Keratinocyte (primary cell): Measurements from ENCODE around the gene XRCC3. TPM values are rescaled to one million over a fixed set of nuclear protein-coding genes. Genes with fewer than 3 reads are reported as not detected.

Experiments used
- DNase-seq: peaks from one replicate; pipeline ENCODE4 v3.0.0-alpha.2; 2011; ENCODE audit warnings: low read depth, missing footprints, low spot score
- FAIRE-seq: peaks from 2 replicates; lab custom pipeline; 2011; peaks lifted over from hg19 to GRCh38; lab: Jason Lieb, UNC
- H2AFZ ChIP-seq: 2 replicates; pipeline ENCODE4 v1.6.0; 2012; ENCODE audit warnings: low read length, control low read depth, inconsistent platforms; ENCODE audit not compliant: control insufficient read depth
- H3K27ac ChIP-seq: 2 replicates; pipeline ENCODE4 v1.5.1; 2011; ENCODE audit warnings: low read length; ENCODE audit not compliant: control insufficient read depth, insufficient read depth
- H3K27me3 ChIP-seq: 3 replicates; pipeline ENCODE4 v1.6.0; 2011; ENCODE audit warnings: low read length; ENCODE audit not compliant: control insufficient read depth, insufficient read depth; ENCODE audit errors: extremely low read depth
- H3K36me3 ChIP-seq, 2 experiments: 2 replicates in 1 of 2; 3 replicates in 1 of 2; pipeline ENCODE4 v1.5.1; 2011; ENCODE audit warnings: low read length in 2 of 2, mild to moderate bottlenecking in 1 of 2; ENCODE audit not compliant: control insufficient read depth in 2 of 2, insufficient read depth in 2 of 2; ENCODE audit errors: extremely low read depth in 1 of 2
- H3K4me1 ChIP-seq: 3 replicates; pipeline ENCODE4 v1.5.1; 2011; ENCODE audit warnings: low read length; ENCODE audit not compliant: control insufficient read depth, insufficient read depth; ENCODE audit errors: extremely low read depth
- H3K4me2 ChIP-seq: 3 replicates; pipeline ENCODE4 v1.6.0; 2011; ENCODE audit warnings: low read depth, low read length; ENCODE audit not compliant: control insufficient read depth, insufficient read depth; ENCODE audit errors: extremely low read depth
- H3K4me3 ChIP-seq, 3 experiments: fragments of 200-600 bp in 1 of 3; sonication (generic) in 1 of 3; 2 replicates in 2 of 3; 3 replicates in 1 of 3; pipeline ENCODE4 v1.5.1; 2011 to 2016; ENCODE audit warnings: low read length in 3 of 3, mild to moderate bottlenecking in 3 of 3, control low read depth in 2 of 3, inconsistent platforms in 1 of 3, low read depth in 1 of 3, mixed read lengths in 1 of 3, mixed run types in 1 of 3, moderate library complexity in 1 of 3; ENCODE audit not compliant: control insufficient read depth in 2 of 3, insufficient read depth in 2 of 3; ENCODE audit errors: extremely low read depth in 1 of 3
- H3K79me2 ChIP-seq: 2 replicates; pipeline ENCODE4 v1.6.0; 2012; ENCODE audit warnings: low read length; ENCODE audit not compliant: control insufficient read depth, insufficient read depth
- H3K9ac ChIP-seq: 3 replicates; pipeline ENCODE4 v1.6.0; 2011; ENCODE audit warnings: low read length; ENCODE audit not compliant: control insufficient read depth, insufficient read depth; ENCODE audit errors: extremely low read depth
- H3K9me1 ChIP-seq: 3 replicates; pipeline ENCODE4 v1.6.0; 2011; ENCODE audit warnings: low read length; ENCODE audit not compliant: control insufficient read depth, insufficient read depth; ENCODE audit errors: extremely low read depth
- H3K9me3 ChIP-seq: 2 replicates; pipeline ENCODE4 v1.5.1; 2012; ENCODE audit warnings: low read depth, low read length; ENCODE audit not compliant: control insufficient read depth
- H4K20me1 ChIP-seq: 3 replicates; pipeline ENCODE4 v1.6.0; 2011; ENCODE audit warnings: low read length; ENCODE audit not compliant: control insufficient read depth, insufficient read depth; ENCODE audit errors: extremely low read depth
- CTCF ChIP-seq, 3 experiments: IDR thresholded peaks in 1 of 3; conservative IDR thresholded peaks in 1 of 3; optimal IDR thresholded peaks in 1 of 3; 2 replicates in 2 of 3; 3 replicates in 1 of 3; pipeline versions ENCODE3 to v1.5.1; 2011; ENCODE audit warnings: low read length in 3 of 3, mild to moderate bottlenecking in 3 of 3, moderate library complexity in 2 of 3, control low read depth in 1 of 3, inconsistent platforms in 1 of 3; ENCODE audit not compliant: insufficient read depth in 2 of 3; ENCODE audit errors: extremely low read depth in 1 of 3
- EZH2 ChIP-seq: IDR thresholded peaks from one replicate; pipeline ENCODE4 v1.6.1; 2012; ENCODE audit warnings: inconsistent platforms, mild to moderate bottlenecking, low read length, moderate library complexity
- dilution Hi-C: fragments of 300-500 bp; cut with MboI; formaldehyde crosslinking; loops from one replicate; pipeline ENCODE4 v1.7.0; 2020; ENCODE audit warnings: low sequenced_read_pairs; ENCODE audit not compliant: extremely low pct_ligation_motif_present
- polyA plus RNA-seq, 5 experiments: library from polyadenylated mRNA; depleted of rRNA in 3 of 5; stranded (reverse) in 3 of 5; stranded (forward) in 1 of 5; unstranded in 1 of 5; fragments of >200 nt; gene quantifications; 1 replicate in 1 of 5; 2 replicates in 3 of 5; 3 replicates in 1 of 5; pipeline versions ENCODE4 v1.2.1 to v1.2.3, GENCODE V29; 2011 to 2012; ENCODE audit warnings: missing spikeins in 2 of 5, low read depth in 1 of 5, low replicate concordance in 1 of 5

Gene XRCC3
- polyA plus RNA-seq, 1 donor (not counting 4 experiments of a cell fraction or from before 2014, with no cell fraction given) = 21.0 TPM

GRCh38 chr14:103749452-103749851, 34.2 kb upstream of the XRCC3 start:
- Histone ChIP-seq H3K9me1 (no peaks in the 10 kb centered on the region), H3K4me1 (no peaks in the 10 kb centered on the region), H3K9ac (no peak overlapping the region), H3K27ac (no peak overlapping the region), H3K79me2 (no peaks in the 10 kb centered on the region), H3K4me2 (no peak overlapping the region), H3K4me3 (no peak overlapping the region), H4K20me1 (no peaks in the 10 kb centered on the region), H3K9me3 (no peaks in the 10 kb centered on the region), H2AFZ (no peak overlapping the region), H3K36me3 (peaks cover 15 to 26% of the 10 kb centered on the region in 2 experiments), H3K27me3 (no peaks in the 10 kb centered on the region)
- TF ChIP-seq EZH2 (no peak), CTCF (optimal IDR thresholded peaks at IDR 0.05 in 1 of 3, IDR thresholded peaks at IDR 0.05 in 1 of 3, conservative IDR thresholded peaks at IDR 0.05 in 1 of 3; ENCODE audit: extremely low read depth in 1 of 3, insufficient read depth in 2 of 3, low read length in 3 of 3) (no peak)
- dilution Hi-C loops = no loop called here
- DNase-seq = no peak
- no peak for FAIRE-seq

DNA sequence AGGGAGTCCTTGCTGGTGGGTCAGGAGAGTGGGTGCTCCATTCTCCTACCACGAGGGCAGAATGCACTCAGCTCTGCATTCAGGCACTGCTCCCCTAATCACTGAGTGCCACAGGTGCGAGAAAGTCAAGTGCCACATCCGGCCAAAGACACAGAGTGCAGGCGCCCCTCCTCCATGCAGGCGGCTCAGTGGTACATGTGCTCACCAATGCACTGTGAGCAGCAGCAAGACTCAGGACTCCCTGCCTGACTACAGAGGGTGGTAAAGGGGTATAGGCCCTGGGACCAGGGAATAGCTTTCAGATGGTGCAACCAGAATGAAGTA, 33.2 kb upstream of the XRCC3 start:
- no peak for FAIRE-seq
- H4K20me1 ChIP-seq = no peaks in the 10 kb centered on the region
- H3K27ac ChIP-seq = no peak overlapping the region
- dilution Hi-C loops = no loop called here
- no peaks in the 10 kb centered on the region for H3K9me3 ChIP-seq
- no peak overlapping the region for H3K9ac ChIP-seq
- H2AFZ ChIP-seq = no peak overlapping the region
- H3K27me3 ChIP-seq = no peaks in the 10 kb centered on the region
- no peaks in the 10 kb centered on the region for H3K9me1 ChIP-seq
- H3K4me1 ChIP-seq = no peaks in the 10 kb centered on the region
- no peak overlapping the region for H3K4me3 ChIP-seq
- no peaks in the 10 kb centered on the region for H3K79me2 ChIP-seq
- no peak overlapping the region for H3K4me2 ChIP-seq
- TF ChIP-seq EZH2 = no peak
- no peak for TF ChIP-seq CTCF (optimal IDR thresholded peaks at IDR 0.05 in 1 of 3, IDR thresholded peaks at IDR 0.05 in 1 of 3, conservative IDR thresholded peaks at IDR 0.05 in 1 of 3; ENCODE audit: extremely low read depth in 1 of 3, insufficient read depth in 2 of 3, low read length in 3 of 3)
- peaks cover 15 to 26% of the 10 kb centered on the region in 2 experiments for H3K36me3 ChIP-seq
- no peak for DNase-seq
